Suprapubic skin (tissue), 3 donors: Measurements from ENCODE around the gene GJA9.

Experiments used
- EP300 ChIP-seq: sonication (generic); formaldehyde crosslinking; IDR thresholded peaks from one replicate; pipeline ENCODE4 v1.6.1; 2017; ENCODE audit warnings: antibody characterized with exemption
- POLR2A ChIP-seq, 2 donors: fragments of 450-650 bp; IDR thresholded peaks; one replicate each; pipeline ENCODE4 v1.6.1; 2017; ENCODE audit warnings: antibody characterized with exemption in 2 of 2, mild to moderate bottlenecking in 2 of 2, moderate library complexity in 2 of 2
- TF ChIP-seq, protein P1 (sequence below), 2 donors: fragments of 200-600 bp in 1 of 2; fragments of 450-650 bp in 1 of 2; sonication (generic) in 1 of 2; IDR thresholded peaks; one replicate each; pipeline ENCODE4 v1.5.1; 2016 to 2019; ENCODE audit warnings: antibody characterized with exemption in 2 of 2, mild to moderate bottlenecking in 1 of 2, moderate library complexity in 1 of 2

DNA sequence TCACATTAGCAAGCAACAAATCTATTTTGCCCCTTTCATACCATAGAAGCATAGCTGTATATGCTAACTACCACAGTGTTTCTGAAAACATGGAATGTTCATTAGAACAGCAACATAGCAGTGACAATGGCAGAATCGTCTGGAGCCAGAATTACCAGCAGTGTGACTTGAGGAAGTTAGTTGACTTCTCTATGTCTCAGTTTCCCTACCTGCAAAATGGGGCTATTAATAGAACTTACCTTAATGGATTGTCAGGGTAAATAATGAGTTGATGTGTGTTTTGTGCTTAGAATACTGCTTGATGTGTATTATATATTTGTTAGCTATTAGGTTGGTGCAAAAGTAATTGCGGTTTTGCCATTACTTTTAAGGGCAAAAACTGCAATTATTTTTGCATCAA, 14.8 kb upstream of the GJA9 start:
- TF ChIP-seq, protein P1, sequence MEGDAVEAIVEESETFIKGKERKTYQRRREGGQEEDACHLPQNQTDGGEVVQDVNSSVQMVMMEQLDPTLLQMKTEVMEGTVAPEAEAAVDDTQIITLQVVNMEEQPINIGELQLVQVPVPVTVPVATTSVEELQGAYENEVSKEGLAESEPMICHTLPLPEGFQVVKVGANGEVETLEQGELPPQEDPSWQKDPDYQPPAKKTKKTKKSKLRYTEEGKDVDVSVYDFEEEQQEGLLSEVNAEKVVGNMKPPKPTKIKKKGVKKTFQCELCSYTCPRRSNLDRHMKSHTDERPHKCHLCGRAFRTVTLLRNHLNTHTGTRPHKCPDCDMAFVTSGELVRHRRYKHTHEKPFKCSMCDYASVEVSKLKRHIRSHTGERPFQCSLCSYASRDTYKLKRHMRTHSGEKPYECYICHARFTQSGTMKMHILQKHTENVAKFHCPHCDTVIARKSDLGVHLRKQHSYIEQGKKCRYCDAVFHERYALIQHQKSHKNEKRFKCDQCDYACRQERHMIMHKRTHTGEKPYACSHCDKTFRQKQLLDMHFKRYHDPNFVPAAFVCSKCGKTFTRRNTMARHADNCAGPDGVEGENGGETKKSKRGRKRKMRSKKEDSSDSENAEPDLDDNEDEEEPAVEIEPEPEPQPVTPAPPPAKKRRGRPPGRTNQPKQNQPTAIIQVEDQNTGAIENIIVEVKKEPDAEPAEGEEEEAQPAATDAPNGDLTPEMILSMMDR (IDR thresholded peaks at IDR 0.05), result no peak
- TF ChIP-seq EP300, result no peak
- TF ChIP-seq POLR2A (IDR thresholded peaks at IDR 0.05), result no peak
